Activated effector memory CD4-positive, alpha-beta T cell treated with Interleukin-2 at 50 U/mL for 16 hours (primary cell): ENCODE data around the gene PRIM1.
"Not testable (repeated sequence)": the region's sequence is repeated elsewhere in the genome, so short reads cannot be mapped to it uniquely, and the experiment has no call there.

ENCODE experiments used
- DNase-seq: peaks from one replicate; pipeline ENCODE4 v3.0.0-alpha.2; 2020

PRIM1 gene

DNA sequence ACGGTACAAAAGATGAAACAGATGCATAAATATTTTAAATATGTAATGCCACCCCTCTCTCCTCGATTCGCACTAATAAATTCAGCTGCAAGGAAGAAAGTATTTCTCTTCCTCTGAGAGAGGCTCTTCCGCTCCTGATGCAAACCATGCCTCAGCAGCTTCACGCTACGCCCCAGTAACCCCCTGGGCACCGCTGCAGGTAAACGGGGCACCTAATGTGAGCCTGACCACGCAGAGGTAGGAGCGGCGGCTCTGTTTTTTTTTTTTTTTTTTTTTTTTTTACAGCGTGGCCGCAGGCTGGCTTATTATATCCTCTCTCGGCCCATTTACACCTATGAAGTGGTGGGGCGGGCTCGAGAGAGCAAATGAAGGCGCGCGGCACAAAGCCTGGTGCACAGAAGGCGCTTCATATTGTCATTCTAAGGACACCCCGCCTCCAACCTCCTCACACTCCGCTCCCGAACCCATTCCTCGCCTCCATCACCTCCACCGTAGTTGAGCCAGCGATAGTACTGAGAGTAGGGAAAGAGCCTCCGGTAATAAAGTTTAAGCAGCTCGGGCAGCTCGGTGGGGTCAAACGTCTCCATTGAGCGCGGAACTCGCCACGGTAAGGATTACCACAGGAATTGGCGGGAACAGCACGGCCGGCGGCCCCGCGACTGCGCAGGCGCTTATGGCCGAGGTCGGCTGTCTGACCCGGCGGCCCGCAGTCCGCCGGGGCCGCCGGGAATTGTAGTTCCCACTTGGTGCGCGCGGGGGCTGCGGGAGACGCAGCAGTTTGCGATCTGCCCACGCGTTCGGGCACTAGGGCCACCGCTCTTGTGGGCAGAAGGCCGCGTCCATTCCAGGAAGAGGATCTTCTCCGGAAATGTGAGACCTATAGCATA is at the start of gene PRIM1:
Gene PRIM1, minus strand, starts transcription at position 612 of the 887 bp plus-strand sequence. Its CDS starts 25 bp downstream, at position 587.
- DNase-seq: peak; percentile 71

GRCh38 chr12:56800221-56800620 is 48.1 kb upstream of the PRIM1 start:
- DNase-seq: no peak

GRCh38 chr12:56799345-56799744 is 47.2 kb upstream of the PRIM1 start:
- not testable (repeated sequence) for DNase-seq

DNA sequence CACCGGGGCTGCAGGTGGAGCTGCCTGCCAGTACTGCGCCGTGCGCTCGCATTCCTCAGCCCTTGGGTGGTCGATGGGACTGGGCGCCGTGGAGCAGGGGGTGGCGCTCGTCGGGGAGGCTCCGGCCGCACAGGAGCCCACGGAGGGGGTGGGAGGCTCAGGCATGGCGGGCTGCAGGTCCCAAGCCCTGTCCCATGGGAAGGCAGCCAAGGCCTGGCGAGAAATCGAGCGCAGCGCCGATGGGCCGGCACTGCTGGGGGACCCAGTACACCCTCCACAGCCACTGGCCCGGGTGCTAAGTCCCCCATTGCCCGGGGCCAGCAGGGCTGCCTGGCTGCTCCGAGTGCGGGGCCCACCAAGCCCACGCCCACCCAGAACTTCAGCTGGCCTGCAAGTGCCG is 43.7 kb upstream of the PRIM1 start:
- DNase-seq: not testable (repeated sequence)

DNA sequence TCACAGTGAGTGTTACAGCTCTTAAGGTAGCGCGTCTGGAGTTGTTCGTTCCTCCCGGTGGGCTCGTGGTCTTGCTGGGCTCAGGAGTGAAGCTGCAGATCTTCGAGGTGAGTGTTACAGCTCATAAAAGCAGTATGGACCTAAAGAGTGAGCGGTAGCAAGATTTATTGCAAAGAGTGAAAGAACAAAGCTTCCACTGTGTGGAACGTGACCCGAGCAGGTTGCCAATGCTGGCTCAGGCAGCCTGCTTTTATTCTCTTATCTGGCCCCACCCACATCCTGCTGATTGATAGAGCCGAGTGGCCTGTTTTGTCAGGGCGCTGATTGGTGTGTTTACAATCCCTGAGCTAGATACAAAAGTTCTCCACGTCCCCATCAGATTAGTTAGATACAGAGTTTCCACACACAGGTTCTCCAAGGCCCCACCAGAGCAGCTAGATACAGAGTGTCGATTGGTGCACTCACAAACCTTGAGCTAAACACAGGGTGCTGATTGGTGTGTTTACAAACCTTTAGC is 43.0 kb upstream of the PRIM1 start:
- DNase-seq: not testable (repeated sequence)

GRCh38 chr12:56793124-56793523 is 41.0 kb upstream of the PRIM1 start:
- not testable (repeated sequence) for DNase-seq

- no peak for DNase-seq
Measured at GRCh38 chr12:56792678-56793077, 40.6 kb upstream of the PRIM1 start.

GRCh38 chr12:56789429-56789828 is 37.3 kb upstream of the PRIM1 start:
- DNase-seq: not testable (repeated sequence)

- no peak for DNase-seq
Measured at GRCh38 chr12:56787498-56787897, 35.4 kb upstream of the PRIM1 start.

GRCh38 chr12:56785874-56786273 is 33.8 kb upstream of the PRIM1 start:
- no peak for DNase-seq

DNA sequence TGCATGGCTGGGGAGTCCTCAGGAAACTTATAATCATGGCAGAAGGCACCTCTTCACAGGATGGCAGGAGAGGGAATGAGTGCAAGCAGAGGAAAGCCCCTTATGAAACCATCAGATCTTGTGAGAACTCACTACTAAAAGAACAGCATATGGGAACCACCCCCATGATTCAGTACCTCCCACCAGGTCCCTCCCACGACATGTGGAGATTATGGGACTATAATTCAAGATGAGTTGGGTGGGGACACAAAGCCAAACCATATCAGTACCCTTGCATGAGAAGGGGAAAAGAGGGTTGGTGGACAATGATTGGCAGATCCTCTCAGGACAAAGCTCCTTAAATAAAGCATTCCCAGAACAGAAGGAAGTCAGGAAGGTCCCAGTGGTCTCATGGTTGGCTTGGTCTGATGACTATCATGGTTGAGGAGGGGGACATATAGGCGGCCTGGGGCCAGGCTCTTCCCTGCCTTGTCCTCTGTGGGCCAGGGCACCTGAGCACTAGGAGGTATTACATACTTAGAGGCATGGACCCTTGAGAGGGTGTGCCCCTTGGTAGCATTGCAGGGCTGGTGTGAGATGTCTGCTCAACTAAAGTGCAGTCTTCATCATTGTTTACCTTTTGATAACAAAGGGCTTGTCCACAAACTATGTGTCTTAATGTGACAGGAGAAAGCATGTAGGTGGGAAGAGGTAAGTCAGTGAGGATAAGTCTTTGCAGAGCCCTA is 33.2 kb upstream of the PRIM1 start:
- DNase-seq: no peak

DNA sequence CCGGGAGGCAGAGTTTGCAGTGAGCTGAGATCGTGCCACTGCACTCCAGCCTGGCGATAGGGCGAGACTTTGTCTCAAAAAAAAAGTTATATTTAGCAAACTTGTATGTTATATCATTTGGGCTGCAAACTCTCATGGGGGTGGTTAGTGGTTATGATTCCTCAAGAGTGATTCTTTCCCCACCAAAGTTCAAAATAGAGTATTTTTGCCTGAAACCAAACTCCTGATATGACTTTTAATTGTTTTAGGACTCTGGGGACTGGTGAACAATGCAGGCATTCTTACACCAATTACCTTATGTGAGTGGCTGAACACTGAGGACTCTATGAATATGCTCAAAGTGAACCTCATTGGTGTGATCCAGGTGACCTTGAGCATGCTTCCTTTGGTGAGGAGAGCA is 29.6 kb upstream of the PRIM1 start:
- no peak for DNase-seq

GRCh38 chr12:56778756-56779155 is 26.6 kb upstream of the PRIM1 start:
- DNase-seq: no peak

DNA sequence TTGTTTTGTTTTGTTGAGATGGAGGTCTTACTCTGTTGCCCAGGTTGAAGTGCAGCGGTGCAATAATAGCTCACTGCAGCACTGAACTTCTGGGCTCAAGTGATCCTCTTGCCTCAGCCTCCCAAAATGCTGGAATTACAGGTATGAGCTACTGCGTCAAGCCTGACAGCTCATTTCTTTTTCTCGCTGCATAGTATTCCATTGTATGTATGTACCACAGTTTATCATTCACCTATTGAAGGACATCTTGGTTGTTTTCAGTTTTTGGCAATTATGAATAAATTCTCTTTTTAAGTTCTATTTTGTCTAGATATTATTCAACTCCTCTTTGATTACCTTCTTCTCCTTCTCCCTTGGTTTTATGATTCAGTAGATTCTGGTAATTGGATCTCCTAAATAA is 24.5 kb upstream of the PRIM1 start:
- no peak for DNase-seq

DNA sequence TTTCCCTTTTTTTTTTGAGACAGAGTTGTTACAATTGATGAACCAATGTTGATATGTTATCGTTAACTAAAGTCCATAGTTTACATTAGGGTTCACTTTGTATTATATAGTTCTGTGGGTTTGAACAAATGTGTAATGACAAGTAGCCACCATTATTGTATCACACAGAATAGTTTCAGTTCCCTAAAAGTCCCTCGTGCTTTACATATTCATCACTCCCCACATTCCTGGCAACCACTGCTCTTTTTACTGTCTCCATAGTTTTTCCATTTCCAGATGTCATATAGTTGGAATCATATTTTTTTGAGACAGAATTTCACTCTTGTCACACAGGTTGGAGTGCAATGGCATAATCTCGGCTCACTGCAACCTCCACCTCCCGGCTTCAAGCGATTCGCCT is 23.5 kb upstream of the PRIM1 start:
- DNase-seq: no peak

DNA sequence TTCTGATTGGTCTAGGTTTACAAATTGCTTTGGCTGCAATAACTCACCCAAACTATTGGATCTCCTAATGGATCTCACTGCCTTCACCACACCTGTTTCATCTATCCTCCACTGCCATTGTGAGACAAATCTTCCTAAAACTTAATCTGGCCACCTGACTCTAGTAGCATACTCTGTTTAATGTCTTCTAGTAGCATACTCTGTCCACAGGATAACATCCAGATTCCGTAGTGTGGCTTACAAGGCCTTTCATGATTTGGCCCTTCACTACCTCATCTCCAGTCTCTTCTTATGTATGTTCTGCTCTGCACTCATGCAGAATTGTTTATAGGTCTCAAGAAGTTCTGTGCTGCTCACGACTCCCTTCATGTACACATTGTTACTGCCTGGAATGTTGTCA is 21.0 kb upstream of the PRIM1 start:
- no peak for DNase-seq

DNA sequence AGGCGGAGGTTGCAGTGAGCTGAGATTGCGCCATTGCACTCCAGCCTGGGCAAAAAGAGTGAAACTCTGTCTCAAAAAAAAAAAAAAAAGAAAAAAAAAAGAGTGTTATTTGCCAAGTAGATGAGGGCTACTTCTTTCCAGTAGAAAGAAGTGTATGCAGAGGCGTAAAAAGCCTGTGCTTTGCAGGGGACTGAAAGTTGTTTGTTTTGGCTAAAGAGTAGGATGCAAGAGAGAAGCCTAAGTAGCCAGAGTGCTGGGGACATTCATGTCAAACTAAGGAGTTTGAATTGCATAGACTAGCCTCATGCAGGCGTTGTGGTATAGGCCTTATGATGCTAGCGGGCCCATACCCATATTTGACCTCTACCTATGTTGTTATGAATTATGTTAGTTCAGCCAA is 20.5 kb upstream of the PRIM1 start:
- no peak for DNase-seq

- DNase-seq: no peak
Measured at GRCh38 chr12:56769868-56770267, 17.7 kb upstream of the PRIM1 start.

- no peak for DNase-seq
Measured at GRCh38 chr12:56768424-56768823, 16.3 kb upstream of the PRIM1 start.

- DNase-seq: no peak
Measured at GRCh38 chr12:56766535-56766934, 14.4 kb upstream of the PRIM1 start.

GRCh38 chr12:56763753-56764657 is 11.9 kb upstream of the PRIM1 start:
- DNase-seq: no peak

DNA sequence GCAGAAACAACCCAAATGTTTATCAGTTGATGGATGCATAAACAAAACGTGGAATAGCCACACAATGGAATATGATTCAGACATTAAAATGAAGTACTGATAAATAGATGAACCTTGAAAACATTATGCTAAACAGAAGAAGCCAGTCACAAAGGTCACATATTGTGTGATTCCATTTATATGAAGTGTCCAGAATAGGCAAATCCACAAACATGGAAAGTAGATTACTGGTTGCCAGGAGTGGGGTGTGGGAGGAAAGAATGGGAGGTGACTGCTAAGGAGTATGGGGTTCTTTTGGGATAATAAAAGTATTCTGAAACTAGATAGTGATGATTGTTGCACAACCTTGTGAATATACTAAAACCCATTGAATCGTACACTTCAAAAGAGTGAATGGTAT is 9.7 kb upstream of the PRIM1 start:
- DNase-seq: no peak

DNA sequence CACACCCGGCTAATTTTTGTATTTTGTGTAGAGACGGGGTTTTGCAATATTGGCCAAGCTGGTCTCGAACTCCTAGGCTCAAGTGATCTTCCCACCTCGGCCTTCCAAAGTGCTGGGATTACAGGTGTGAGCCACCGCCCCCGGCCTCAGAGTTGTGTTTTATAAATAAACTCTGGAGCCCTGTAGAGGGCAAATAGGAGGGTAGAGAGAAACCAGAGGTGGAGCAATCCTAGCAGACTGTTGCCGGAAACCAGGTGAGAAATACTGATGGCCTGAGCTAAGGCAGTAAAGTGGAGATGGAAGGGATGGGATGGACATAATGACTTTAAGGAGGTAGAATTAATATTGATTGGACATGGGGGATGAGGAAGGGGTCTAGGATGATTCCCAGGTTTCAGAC is 8.3 kb upstream of the PRIM1 start:
- DNase-seq: no peak
